Body of pancreas (tissue), 4 donors: Measurements from ENCODE around the gene ZNF771. TPM values are rescaled to one million over a fixed set of nuclear protein-coding genes. Genes with fewer than 3 reads are reported as not detected.

Experiments
- ATAC-seq: fragments of 150-250 bp; one replicate; pipeline ENCODE4 v1.9.1; 2016
- DNase-seq, 4 donors: peaks; one replicate each; pipeline ENCODE4 v3.0.0-alpha.2; 2019
- H3K27ac ChIP-seq, 4 donors: fragments of 200-600 bp; sonication (generic); 1 replicate in 3 of 4; 2 replicates in 1 of 4; pipeline versions ENCODE4 v1.5.1 to v1.6.1; 2016 to 2019; ENCODE audit warnings: mild to moderate bottlenecking in 1 of 4, mixed read lengths in 1 of 4, moderate library complexity in 1 of 4
- H3K27me3 ChIP-seq, 2 donors: fragments of 200-600 bp; sonication (generic); one replicate each; pipeline ENCODE4 v1.6.0; 2016; ENCODE audit warnings: mild to moderate bottlenecking in 1 of 2
- H3K36me3 ChIP-seq, 2 donors: fragments of 200-600 bp; sonication (generic); replicated peaks in 1 of 2; 2 replicates each; pipeline ENCODE4 v1.5.1; 2016; ENCODE audit warnings: low read depth in 2 of 2; ENCODE audit not compliant: insufficient read depth in 1 of 2
- H3K4me1 ChIP-seq: fragments of 200-600 bp; sonication (generic); one replicate; pipeline ENCODE4 v1.6.0; 2016
- H3K4me3 ChIP-seq, 2 donors: fragments of 200-600 bp; sonication (generic); 1 replicate in 1 of 2; 2 replicates in 1 of 2; pipeline ENCODE4 v1.5.1; 2016 to 2019
- H3K9me3 ChIP-seq, 3 donors: fragments of 200-600 bp; sonication (generic); 1 replicate in 2 of 3; 2 replicates in 1 of 3; pipeline ENCODE4 v1.5.1; 2016
- CTCF ChIP-seq, 7 experiments: fragments of 450-650 bp in 4 of 7; fragments of 200-600 bp in 3 of 7; sonication (generic) in 3 of 7; IDR thresholded peaks; one replicate each; pipeline ENCODE4 v1.5.1; 2016 to 2019; ENCODE audit warnings: antibody characterized with exemption in 7 of 7
- POLR2A ChIP-seq, 3 donors: fragments of 450-650 bp; IDR thresholded peaks; one replicate each; pipeline ENCODE4 v1.6.1; 2016; ENCODE audit warnings: antibody characterized with exemption in 3 of 3, mild to moderate bottlenecking in 2 of 3
- WGBS, 2 donors: methylation state at CpG; one replicate each; pipeline ENCODE4 v1.1.5; 2017; 5-methylcytosine and 5-hydroxymethylcytosine counted together
- intact Hi-C: fragments of 100-400 bp; cut with DNase I; formaldehyde crosslinking; loops from one replicate; pipeline ENCODE4 v1.15.1; 2023
- total RNA-seq, 2 donors: library from RNA; depleted of rRNA; stranded (reverse); fragments of >200 nt; gene quantifications; one replicate each; pipeline ENCODE4 v1.1.0, GENCODE V29; 2016

Gene ZNF771
- total RNA-seq, 2 donors from 2014 or later, result 16.6 to 18.8 TPM

- whole genome bisulfite sequencing, 2 donors, result 0 to 5% methylated on average over 2 to 39 of the region's 39 CpGs
- Histone ChIP-seq H3K9me3 (no peaks in the 10 kb centered on the region), H3K27ac (peak overlapping the region; percentile 90 to 100 (median 96)), H3K36me3 (no peaks in the 10 kb centered on the region), H3K4me3 (peak overlapping the region; percentile 15 to 19), H3K4me1 (peaks cover 30% of the 10 kb centered on the region), H3K27me3 (no peaks in the 10 kb centered on the region)
- peak; percentile 83 to 91 (median 86) for DNase-seq
- peak; percentile 6 to 80 (median 66) for TF ChIP-seq POLR2A (IDR thresholded peaks at IDR 0.05)
- TF ChIP-seq CTCF (IDR thresholded peaks at IDR 0.05), result no peak
- ATAC-seq, result peak; percentile 49
- intact Hi-C loops, result no loop called here
Observed at GRCh38 chr16:30377812-30378235, 29.6 kb upstream of the ZNF771 start.

- peak; percentile 99 for DNase-seq
- TF ChIP-seq POLR2A (IDR thresholded peaks at IDR 0.05), result peak; percentile 30 to 62 (median 61)
- TF ChIP-seq CTCF (IDR thresholded peaks at IDR 0.05), result peak in 4 of 7 experiments; percentile 9 to 36 (median 30)
- Histone ChIP-seq H3K4me1 (peaks cover 23% of the 10 kb centered on the region), H3K27ac (peak overlapping the region; percentile 90 to 100 (median 96)), H3K36me3 (no peaks in the 10 kb centered on the region), H3K27me3 (no peaks in the 10 kb centered on the region), H3K9me3 (no peaks in the 10 kb centered on the region), H3K4me3 (peak overlapping the region; percentile 19 to 23)
- 0% methylated on average over 24 to 66 of the region's 67 CpGs for WGBS, 2 donors
- intact Hi-C loops, result no loop called here
- ATAC-seq, result peak; percentile 93
Observed at GRCh38 chr16:30378236-30379157, 28.9 kb upstream of the ZNF771 start.

DNA sequence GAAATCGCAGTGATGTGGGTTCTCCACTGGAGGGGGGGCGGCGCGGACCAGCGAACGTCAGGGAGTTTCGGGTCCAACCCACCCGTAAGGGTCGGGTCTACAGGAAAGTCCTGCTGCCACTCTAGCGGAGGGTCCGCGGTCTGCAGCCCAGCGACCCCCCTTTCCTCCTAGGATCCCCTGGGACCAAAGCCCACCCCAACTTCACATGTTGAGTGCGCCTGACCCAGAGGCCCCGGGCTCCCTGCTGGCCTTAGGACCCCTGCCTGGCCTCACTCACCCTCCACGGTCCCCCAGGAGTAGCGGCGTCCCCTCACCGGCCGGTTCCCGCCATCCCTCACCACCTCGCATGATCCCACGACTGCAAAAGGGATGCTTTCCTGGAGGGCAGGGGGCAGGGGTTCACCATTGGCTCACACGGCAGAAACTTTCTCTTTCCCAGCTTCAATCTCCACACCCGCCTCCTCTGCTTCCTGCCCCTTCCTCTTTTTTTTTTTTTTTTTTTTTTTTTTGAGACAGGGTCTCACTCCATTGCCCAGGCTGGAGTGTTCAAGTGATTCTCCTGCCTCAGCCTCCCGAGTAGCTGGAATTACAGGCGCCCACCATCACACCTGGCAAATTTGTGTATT is 28.1 kb upstream of the ZNF771 start:
- Histone ChIP-seq H3K36me3 (no peaks in the 10 kb centered on the region), H3K27me3 (no peaks in the 10 kb centered on the region), H3K9me3 (no peaks in the 10 kb centered on the region), H3K4me1 (peaks cover 15% of the 10 kb centered on the region), H3K27ac (peak overlapping the region; percentile 90 to 100 (median 96)), H3K4me3 (peak overlapping the region in 1 of 2 donors; percentile 18)
- whole genome bisulfite sequencing, 2 donors, result 25 to 74% methylated on average over 12 to 26 of the region's 27 CpGs
- intact Hi-C loops, result no loop called here
- no peak for TF ChIP-seq POLR2A (IDR thresholded peaks at IDR 0.05)
- no peak for TF ChIP-seq CTCF (IDR thresholded peaks at IDR 0.05)
- ATAC-seq, result no peak
- no peak for DNase-seq

DNA sequence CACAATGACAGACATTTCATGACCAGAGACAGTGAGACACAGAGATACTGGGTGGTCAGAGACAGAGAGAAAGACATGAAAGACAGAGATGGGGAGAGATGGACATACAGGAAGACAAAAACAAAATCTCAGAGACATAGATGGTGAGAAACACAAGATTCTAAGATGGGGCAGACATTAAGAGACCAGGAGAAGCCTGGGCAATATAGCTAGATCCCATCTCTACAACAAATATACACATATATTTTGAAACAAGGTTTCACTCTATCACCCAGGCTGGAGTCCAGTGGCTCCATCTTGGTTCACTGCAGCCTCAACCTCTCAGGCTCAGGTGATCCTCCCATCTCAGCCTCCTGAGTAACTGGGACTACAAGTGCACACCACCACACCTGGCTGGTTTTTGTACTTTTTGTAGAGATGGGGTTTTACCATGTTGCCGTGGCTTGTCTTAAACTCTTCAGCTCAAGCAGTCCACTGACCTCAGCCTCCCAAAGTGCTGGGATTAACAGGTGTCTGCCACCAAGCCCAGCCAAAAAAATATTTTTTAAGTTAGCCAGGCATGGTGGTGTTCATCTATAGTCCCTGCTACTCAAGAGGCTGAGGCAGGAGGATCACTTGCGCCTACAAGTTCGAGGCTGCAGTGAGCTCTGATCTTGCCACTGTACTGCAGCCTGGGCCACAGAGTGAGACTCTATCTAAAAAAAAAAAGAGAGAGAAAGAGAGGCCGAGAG is 27.2 kb upstream of the ZNF771 start:
- TF ChIP-seq POLR2A (IDR thresholded peaks at IDR 0.05), result no peak
- TF ChIP-seq CTCF (IDR thresholded peaks at IDR 0.05), result no peak
- DNase-seq (no peak), ATAC-seq (no peak)
- Histone ChIP-seq H3K27me3 (no peaks in the 10 kb centered on the region), H3K27ac (no peak overlapping the region), H3K36me3 (no peaks in the 10 kb centered on the region), H3K9me3 (no peaks in the 10 kb centered on the region), H3K4me3 (no peak overlapping the region), H3K4me1 (peaks cover 14% of the 10 kb centered on the region)
- intact Hi-C loops, result no loop called here
- 89 to 90% methylated on average over 4 of the region's 4 CpGs for WGBS, 2 donors
